Ascending aorta (tissue), 2 donors: ENCODE results near the gene PGA3. TPM values are rescaled to one million over a fixed set of nuclear protein-coding genes. Genes with fewer than 3 reads are reported as not detected.
"Not testable (repeated sequence)": the region's sequence is repeated elsewhere in the genome, so short reads cannot be mapped to it uniquely, and the experiment has no call there.

Experiments
- DNase-seq, 2 donors: peaks; one replicate each; pipeline ENCODE4 v3.0.0-alpha.2; 2019; ENCODE audit warnings: low spot score in 2 of 2
- H3K27ac ChIP-seq, 2 donors: fragments of 200-600 bp; sonication (generic); one replicate each; pipeline ENCODE4 v1.5.1; 2016 to 2017; ENCODE audit warnings: mild to moderate bottlenecking in 1 of 2
- H3K27me3 ChIP-seq: fragments of 200-600 bp; sonication (generic); one replicate; pipeline ENCODE4 v1.5.1; 2017
- H3K36me3 ChIP-seq, 2 donors: fragments of 200-600 bp; sonication (generic); one replicate each; pipeline ENCODE4 v1.5.1; 2016
- H3K4me1 ChIP-seq, 2 donors: fragments of 200-600 bp; sonication (generic); one replicate each; pipeline ENCODE4 v1.5.1; 2016 to 2017; ENCODE audit warnings: mild to moderate bottlenecking in 1 of 2
- H3K4me3 ChIP-seq, 2 donors: fragments of 200-600 bp; sonication (generic); one replicate each; pipeline ENCODE4 v1.5.1; 2016 to 2017; ENCODE audit warnings: mild to moderate bottlenecking in 1 of 2
- H3K9me3 ChIP-seq, 2 donors: fragments of 200-600 bp; sonication (generic); one replicate each; pipeline ENCODE4 v1.5.1; 2016
- intact Hi-C: fragments of 100-400 bp; cut with DNase I; formaldehyde crosslinking; loops from one replicate; pipeline ENCODE4 v1.15.1; 2023
- total RNA-seq: library from RNA; depleted of rRNA; stranded (reverse); fragments of >200 nt; gene quantifications from one replicate; pipeline ENCODE4 v1.1.0, GENCODE V29; 2016

Gene PGA3
- total RNA-seq, 1 donor from 2014 or later: 26.8 TPM

DNA sequence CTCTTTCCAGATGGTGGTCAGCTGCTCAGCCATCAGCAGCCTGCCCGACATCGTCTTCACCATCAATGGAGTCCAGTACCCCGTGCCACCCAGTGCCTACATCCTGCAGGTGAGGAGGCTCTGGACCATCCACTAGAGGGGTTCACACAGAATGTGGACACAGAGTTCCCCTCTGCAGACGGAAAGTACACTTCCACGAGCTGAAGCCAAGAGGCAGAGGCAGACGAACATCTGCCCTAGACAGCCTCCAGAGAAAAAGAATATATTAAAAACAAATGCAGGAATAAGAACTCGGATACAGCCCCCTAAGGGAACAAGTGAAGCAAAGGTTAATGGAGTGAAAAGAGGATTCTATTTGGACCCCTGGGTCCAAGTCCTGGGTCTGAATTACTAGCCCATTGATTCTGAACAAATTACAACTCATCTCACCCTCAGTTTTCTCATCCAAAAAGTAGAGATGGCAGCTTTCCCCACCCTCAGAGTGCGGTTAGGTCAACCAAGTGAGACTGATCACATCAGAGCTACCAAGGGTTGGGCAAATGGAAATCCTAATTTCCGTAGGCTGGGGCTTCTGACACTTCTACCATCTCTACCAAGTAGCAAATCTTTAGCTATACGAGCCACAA, 8.1 kb downstream of the PGA3 start:
- H3K9me3 ChIP-seq, H3K36me3 ChIP-seq, H3K4me1 ChIP-seq, H3K4me3 ChIP-seq, intact Hi-C loops, DNase-seq, H3K27me3 ChIP-seq, H3K27ac ChIP-seq: not testable (repeated sequence)

DNA sequence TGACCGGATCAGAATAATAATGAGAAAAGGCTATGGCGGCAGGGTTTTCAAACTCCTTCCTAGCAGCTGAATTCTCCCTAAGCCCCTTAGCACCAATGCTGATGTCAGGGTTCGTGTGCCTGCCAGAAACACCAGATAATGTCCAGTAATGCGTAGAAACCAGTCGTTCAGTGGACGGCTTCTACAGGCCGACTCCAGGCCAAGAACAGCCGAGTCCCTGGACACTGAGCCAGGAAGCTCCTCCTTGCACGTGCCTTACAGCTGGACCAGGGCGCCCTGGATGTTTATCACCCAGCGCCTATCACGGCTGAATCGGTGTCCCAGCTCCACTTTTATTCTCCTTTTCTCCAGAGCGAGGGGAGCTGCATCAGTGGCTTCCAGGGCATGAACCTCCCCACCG, 8.9 kb downstream of the PGA3 start:
- H3K27ac ChIP-seq, H3K27me3 ChIP-seq, DNase-seq, H3K9me3 ChIP-seq, H3K4me1 ChIP-seq, intact Hi-C loops, H3K36me3 ChIP-seq, H3K4me3 ChIP-seq: not testable (repeated sequence)

DNA sequence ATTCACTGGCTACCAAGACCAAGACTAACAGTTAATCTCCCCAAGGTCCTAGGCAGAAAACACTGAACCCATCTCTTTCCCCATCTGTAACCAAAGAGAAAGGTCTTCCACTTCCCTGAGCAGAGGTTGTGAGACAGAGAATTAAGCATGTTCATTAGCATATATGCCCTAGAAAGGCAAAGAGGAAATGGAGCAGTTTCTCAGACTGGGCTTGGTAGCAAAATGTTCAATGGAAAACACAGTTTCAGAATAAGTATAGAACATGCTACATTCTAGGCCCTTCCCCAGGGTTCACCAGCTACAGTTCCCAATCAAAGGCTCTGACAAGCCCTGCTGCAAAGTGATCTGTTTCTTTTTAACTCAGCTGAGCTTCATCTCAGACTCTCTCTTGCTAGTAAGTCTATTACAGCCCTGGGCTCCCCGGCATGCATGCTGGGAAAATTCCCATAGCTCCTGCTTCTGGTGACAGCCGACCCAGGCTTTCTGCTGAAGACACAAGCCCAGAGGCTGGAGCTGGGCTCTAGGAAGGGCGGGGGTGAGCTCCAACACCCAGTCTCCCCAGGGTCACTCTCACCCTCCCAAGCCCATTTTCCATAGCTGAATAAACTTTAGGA, 10.5 kb downstream of the PGA3 start:
- H3K36me3 ChIP-seq, H3K4me1 ChIP-seq, intact Hi-C loops, DNase-seq, H3K4me3 ChIP-seq, H3K27me3 ChIP-seq, H3K9me3 ChIP-seq, H3K27ac ChIP-seq: not testable (repeated sequence)

DNA sequence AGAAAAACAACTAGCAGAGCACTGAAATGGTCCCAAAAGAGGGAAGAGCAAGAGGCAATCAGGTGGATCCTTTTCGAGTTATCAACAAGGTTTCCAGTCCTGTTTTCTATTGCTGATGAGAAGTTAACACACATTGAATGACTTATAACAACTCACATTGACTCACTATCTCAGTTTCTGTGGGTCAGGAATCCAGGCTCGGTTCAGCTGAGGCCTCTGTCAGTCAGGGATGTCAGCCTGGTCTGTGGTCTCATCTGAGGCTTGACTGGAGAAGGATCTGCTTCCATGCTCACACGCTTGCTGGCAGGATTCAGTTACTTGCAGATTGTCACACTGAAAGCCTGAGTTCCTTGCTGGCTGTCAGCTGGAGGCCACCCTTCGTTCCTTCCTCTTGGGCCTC, 15.0 kb downstream of the PGA3 start:
- H3K36me3 ChIP-seq, H3K27ac ChIP-seq, H3K9me3 ChIP-seq, intact Hi-C loops, H3K4me1 ChIP-seq, DNase-seq, H3K27me3 ChIP-seq, H3K4me3 ChIP-seq: not testable (repeated sequence)

DNA sequence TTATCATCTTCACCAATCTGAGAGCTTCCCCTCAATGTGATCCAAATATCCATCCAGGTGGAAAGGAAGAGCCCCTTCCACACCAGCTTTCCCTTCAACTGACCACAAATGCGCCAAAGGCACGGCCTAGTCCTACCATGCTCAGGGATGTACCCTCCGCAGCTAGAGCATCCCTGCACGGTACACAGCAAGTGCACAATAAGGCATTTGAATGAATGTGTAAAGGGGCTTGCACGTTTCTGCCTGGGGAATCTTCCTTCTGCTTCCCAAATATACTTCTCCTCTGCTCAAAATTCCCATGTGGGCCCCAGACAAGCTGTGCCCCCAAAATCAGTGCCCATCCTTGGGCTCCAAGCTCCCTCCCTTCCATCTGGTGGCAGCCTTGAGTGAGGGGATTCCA, 15.7 kb downstream of the PGA3 start:
- H3K9me3 ChIP-seq, H3K4me3 ChIP-seq, H3K36me3 ChIP-seq, H3K27ac ChIP-seq, H3K4me1 ChIP-seq, H3K27me3 ChIP-seq, intact Hi-C loops: not testable (repeated sequence)
- DNase-seq: peak in 1 of 2 donors; percentile 16

DNA sequence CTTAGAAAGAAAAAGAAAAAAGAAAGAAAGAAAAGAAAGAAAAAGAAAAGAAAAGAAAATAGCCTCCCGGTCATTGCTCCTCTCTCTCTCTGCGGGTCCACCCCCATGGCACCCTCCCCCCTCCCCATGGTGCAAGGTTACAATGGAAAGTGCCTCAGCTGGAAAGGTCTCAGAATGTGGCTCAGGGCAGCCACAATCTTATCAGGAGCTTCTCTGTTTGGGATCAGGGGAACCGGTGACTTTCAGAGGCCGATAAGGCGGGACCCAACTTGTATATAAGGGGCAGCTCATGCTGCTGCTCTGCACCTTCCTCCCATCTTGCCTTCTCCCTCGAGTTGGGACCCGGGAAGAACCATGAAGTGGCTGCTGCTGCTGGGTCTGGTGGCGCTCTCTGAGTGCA, 18.7 kb downstream of the PGA3 start, which contains the start of gene PGA4:
TSS of gene PGA4 (plus strand) at position 301 of the 400 bp plus-strand sequence. CDS start at position 355, 54 bp downstream.
- H3K27me3 ChIP-seq, DNase-seq, H3K27ac ChIP-seq, H3K4me1 ChIP-seq, H3K4me3 ChIP-seq, intact Hi-C loops, H3K9me3 ChIP-seq, H3K36me3 ChIP-seq: not testable (repeated sequence)

DNA sequence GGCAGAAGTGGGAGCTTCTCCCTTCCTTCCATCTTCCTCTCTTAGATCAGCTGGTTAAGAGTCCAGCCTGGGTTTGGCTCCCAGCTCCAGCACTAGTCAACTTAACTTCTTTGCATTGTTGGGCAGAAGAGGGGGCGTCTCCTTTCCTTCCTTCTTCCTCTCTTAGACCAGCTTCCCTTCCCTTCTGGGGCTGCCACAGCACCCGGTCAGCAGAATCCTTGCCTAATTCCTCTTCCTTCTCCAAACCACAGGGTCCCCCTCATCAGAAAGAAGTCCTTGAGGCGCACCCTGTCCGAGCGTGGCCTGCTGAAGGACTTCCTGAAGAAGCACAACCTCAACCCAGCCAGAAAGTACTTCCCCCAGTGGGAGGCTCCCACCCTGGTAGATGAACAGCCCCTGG, 19.4 kb downstream of the PGA3 start:
- H3K27me3 ChIP-seq, H3K4me3 ChIP-seq, DNase-seq, H3K36me3 ChIP-seq, intact Hi-C loops, H3K27ac ChIP-seq, H3K4me1 ChIP-seq, H3K9me3 ChIP-seq: not testable (repeated sequence)

GRCh38 chr11:61226457-61227137, 23.3 kb downstream of the PGA3 start:
- H3K27me3 ChIP-seq, H3K4me3 ChIP-seq, H3K4me1 ChIP-seq, intact Hi-C loops, H3K27ac ChIP-seq, DNase-seq, H3K9me3 ChIP-seq, H3K36me3 ChIP-seq: not testable (repeated sequence)

GRCh38 chr11:61229458-61229857, 26.1 kb downstream of the PGA3 start:
- H3K27ac ChIP-seq, intact Hi-C loops, H3K36me3 ChIP-seq, H3K27me3 ChIP-seq, DNase-seq, H3K4me1 ChIP-seq, H3K4me3 ChIP-seq, H3K9me3 ChIP-seq: not testable (repeated sequence)

DNA sequence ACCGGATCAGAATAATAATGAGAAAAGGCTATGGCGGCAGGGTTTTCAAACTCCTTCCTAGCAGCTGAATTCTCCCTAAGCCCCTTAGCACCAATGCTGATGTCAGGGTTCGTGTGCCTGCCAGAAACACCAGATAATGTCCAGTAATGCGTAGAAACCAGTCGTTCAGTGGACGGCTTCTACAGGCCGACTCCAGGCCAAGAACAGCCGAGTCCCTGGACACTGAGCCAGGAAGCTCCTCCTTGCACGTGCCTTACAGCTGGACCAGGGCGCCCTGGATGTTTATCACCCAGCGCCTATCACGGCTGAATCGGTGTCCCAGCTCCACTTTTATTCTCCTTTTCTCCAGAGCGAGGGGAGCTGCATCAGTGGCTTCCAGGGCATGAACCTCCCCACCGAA, 27.7 kb downstream of the PGA3 start:
- H3K27ac ChIP-seq, H3K4me1 ChIP-seq, H3K36me3 ChIP-seq, H3K4me3 ChIP-seq, H3K27me3 ChIP-seq, intact Hi-C loops, DNase-seq, H3K9me3 ChIP-seq: not testable (repeated sequence)

DNA sequence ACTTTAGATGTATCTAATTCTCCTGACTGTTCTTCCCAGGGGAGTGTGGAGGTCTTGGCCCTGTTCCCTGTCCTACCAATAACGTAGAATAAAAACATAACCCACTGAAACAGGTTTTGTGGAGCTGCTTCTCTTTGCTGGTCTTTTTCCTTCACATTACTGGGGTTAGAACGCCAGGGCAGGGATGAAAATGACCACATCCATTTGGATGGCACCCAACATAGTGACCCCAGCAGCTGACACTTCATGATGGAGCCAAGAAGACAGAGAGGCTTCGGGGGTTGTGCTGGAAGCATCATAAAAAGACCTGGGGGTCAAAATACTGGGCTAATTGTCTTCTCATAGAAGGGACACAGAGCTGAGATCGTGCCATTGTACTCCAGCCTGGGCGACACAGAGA, 28.3 kb downstream of the PGA3 start:
- intact Hi-C loops, H3K27ac ChIP-seq, DNase-seq: not testable (repeated sequence)

DNA sequence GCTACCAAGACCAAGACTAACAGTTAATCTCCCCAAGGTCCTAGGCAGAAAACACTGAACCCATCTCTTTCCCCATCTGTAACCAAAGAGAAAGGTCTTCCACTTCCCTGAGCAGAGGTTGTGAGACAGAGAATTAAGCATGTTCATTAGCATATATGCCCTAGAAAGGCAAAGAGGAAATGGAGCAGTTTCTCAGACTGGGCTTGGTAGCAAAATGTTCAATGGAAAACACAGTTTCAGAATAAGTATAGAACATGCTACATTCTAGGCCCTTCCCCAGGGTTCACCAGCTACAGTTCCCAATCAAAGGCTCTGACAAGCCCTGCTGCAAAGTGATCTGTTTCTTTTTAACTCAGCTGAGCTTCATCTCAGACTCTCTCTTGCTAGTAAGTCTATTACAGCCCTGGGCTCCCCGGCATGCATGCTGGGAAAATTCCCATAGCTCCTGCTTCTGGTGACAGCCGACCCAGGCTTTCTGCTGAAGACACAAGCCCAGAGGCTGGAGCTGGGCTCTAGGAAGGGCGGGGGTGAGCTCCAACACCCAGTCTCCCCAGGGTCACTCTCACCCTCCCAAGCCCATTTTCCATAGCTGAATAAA, 29.3 kb downstream of the PGA3 start:
- intact Hi-C loops, H3K9me3 ChIP-seq, H3K27me3 ChIP-seq, H3K4me3 ChIP-seq, H3K36me3 ChIP-seq, DNase-seq, H3K4me1 ChIP-seq, H3K27ac ChIP-seq: not testable (repeated sequence)

More for the DNA sequence above, 28.3 kb downstream of the PGA3 start:
- H3K9me3 ChIP-seq, H3K36me3 ChIP-seq, H3K27me3 ChIP-seq, H3K4me3 ChIP-seq, H3K4me1 ChIP-seq: not testable (repeated sequence)

GRCh38 chr11:61237130-61237529, 33.8 kb downstream of the PGA3 start:
- not testable (repeated sequence) for DNase-seq, H3K27ac ChIP-seq

GRCh38 chr11:61240288-61240687, 37.0 kb downstream of the PGA3 start:
- H3K4me3 ChIP-seq, H3K27me3 ChIP-seq, H3K4me1 ChIP-seq, H3K27ac ChIP-seq, H3K9me3 ChIP-seq, H3K36me3 ChIP-seq, DNase-seq, intact Hi-C loops: not testable (repeated sequence)

More at GRCh38 chr11:61237130-61237529, 33.8 kb downstream of the PGA3 start:
- intact Hi-C loops, H3K36me3 ChIP-seq, H3K4me3 ChIP-seq, H3K27me3 ChIP-seq, H3K9me3 ChIP-seq, H3K4me1 ChIP-seq: not testable (repeated sequence)
